ENCODE results near the gene ADARB2.
A peak's percentile ranks its signal among the peaks of the same experiment; 100 is the strongest.

The ADARB2 gene

DNA sequence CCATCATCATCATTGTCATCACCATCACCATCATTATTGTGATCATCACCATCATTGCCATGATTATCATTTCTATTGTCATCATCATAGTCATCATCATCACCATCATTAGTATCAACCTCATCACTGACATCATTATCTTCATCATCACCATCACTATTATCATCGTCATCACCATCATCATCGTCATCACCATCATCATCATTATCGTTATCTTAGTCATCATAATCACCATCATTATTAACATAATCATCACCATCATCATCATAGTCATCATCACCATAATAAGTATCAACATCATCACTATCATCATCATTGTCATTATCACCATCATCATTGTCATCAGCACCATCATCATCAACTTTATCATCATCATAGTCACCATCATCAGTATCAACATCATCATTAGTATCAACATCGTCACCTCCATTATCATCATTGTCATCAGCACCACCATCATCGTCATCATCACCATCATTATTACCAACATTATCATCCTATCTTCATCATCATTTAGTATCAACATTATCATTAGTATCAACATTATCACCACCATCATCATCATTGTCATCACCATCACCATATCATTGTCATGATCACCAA, 241.3 kb downstream of the ADARB2 start:
- H3K27ac ChIP-seq (ENCODE audit: low read depth, low read length): no peak overlapping the region
- no peak overlapping the region for H3K4me2 ChIP-seq (ENCODE audit: low read length)
- no peaks in the 10 kb centered on the region for H3K9me3 ChIP-seq (ENCODE audit: control insufficient read depth, insufficient read depth, low read length)
- no peaks in the 10 kb centered on the region for H3K79me2 ChIP-seq (ENCODE audit: control insufficient read depth, low read length)
- H3K9me2 ChIP-seq (replicated peaks; ENCODE audit: control insufficient read depth, low read length): no peaks in the 10 kb centered on the region
- no peaks in the 10 kb centered on the region for H3K36me3 ChIP-seq (ENCODE audit: control insufficient read depth, low read length)
- H3F3A ChIP-seq (ENCODE audit: control insufficient read depth, insufficient read depth): no peaks in the 10 kb centered on the region
- no peaks in the 10 kb centered on the region for H4K20me1 ChIP-seq (ENCODE audit: control insufficient read depth, insufficient read depth, low read depth, low read length)
- no peak for TF ChIP-seq EZH2phosphoT487 (IDR thresholded peaks at IDR 0.05; ENCODE audit: borderline replicate concordance, low read length)
- TF ChIP-seq, protein P1, sequence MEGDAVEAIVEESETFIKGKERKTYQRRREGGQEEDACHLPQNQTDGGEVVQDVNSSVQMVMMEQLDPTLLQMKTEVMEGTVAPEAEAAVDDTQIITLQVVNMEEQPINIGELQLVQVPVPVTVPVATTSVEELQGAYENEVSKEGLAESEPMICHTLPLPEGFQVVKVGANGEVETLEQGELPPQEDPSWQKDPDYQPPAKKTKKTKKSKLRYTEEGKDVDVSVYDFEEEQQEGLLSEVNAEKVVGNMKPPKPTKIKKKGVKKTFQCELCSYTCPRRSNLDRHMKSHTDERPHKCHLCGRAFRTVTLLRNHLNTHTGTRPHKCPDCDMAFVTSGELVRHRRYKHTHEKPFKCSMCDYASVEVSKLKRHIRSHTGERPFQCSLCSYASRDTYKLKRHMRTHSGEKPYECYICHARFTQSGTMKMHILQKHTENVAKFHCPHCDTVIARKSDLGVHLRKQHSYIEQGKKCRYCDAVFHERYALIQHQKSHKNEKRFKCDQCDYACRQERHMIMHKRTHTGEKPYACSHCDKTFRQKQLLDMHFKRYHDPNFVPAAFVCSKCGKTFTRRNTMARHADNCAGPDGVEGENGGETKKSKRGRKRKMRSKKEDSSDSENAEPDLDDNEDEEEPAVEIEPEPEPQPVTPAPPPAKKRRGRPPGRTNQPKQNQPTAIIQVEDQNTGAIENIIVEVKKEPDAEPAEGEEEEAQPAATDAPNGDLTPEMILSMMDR (IDR thresholded peaks at IDR 0.05; ENCODE audit: low read depth, low read length, poor library complexity, severe bottlenecking): no peak
- peaks cover 31% of the 10 kb centered on the region for H3K4me1 ChIP-seq (ENCODE audit: control insufficient read depth, low read length)
- no peak overlapping the region for H3K4me3 ChIP-seq (ENCODE audit: low read length)
- no peaks in the 10 kb centered on the region for H3K27me3 ChIP-seq (ENCODE audit: control insufficient read depth, low read length)

DNA sequence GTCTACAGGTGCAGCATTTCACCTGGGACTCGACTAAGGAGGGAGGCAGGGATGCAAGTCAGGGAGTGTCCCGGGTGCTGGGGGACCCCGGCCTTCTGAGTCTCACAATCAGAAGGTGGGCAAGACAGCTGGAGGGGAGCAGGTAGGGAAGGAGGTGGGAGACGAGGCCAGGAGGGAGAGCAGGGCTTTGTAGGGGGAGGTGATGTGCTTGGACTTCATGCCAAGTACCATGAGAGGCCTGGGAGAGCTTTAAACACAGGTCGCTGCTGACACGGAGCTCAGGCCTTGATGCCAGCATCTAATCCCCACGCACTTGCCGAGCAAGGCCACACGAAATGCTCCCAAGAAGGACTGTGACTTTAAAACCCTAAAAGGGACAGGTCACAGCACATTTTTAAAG, 244.7 kb downstream of the ADARB2 start:
- Histone ChIP-seq H4K20me1 (ENCODE audit: control insufficient read depth, insufficient read depth, low read depth, low read length) (no peaks in the 10 kb centered on the region), H3K9me3 (ENCODE audit: control insufficient read depth, insufficient read depth, low read length) (no peaks in the 10 kb centered on the region), H3K4me1 (ENCODE audit: control insufficient read depth, low read length) (peaks cover 62% of the 10 kb centered on the region), H3K4me3 (ENCODE audit: low read length) (peak overlapping the region; percentile 39; the same call in 1 of the 2 replicates), H3K79me2 (ENCODE audit: control insufficient read depth, low read length) (no peaks in the 10 kb centered on the region), H3F3A (ENCODE audit: control insufficient read depth, insufficient read depth) (peaks cover 29% of the 10 kb centered on the region), H3K27me3 (ENCODE audit: control insufficient read depth, low read length) (no peaks in the 10 kb centered on the region), H3K27ac (ENCODE audit: low read depth, low read length) (peak overlapping the region; percentile 98), H3K36me3 (ENCODE audit: control insufficient read depth, low read length) (no peaks in the 10 kb centered on the region), H3K9me2 (replicated peaks; ENCODE audit: control insufficient read depth, low read length) (no peaks in the 10 kb centered on the region), H3K4me2 (ENCODE audit: low read length) (peak overlapping the region; percentile 59; the same call in 1 of the 2 replicates)
- TF ChIP-seq, protein P1 (IDR thresholded peaks at IDR 0.05; ENCODE audit: low read depth, low read length, poor library complexity, severe bottlenecking): no peak
- no peak for TF ChIP-seq EZH2phosphoT487 (IDR thresholded peaks at IDR 0.05; ENCODE audit: borderline replicate concordance, low read length)

DNA sequence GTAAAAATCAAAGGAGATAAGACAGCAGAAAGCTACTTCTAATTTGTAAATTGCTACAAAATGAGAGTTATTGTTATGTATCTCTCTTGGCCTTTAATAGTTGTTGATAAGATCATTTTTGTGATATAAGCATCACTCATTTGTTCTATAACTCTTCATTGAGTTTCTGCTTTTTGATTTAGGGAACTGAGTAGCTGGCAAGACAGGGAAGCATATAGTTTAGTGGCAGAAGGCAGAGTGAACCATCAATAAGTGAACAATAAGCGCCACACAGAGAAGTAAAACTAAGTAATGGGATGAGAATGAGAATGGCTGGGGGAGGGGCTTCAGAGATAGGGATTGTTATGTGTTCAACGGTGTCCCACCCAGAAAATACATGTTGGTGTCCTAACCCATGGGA, 245.4 kb downstream of the ADARB2 start:
- Histone ChIP-seq H3K9me3 (ENCODE audit: control insufficient read depth, insufficient read depth, low read length) (no peaks in the 10 kb centered on the region), H3K9me2 (replicated peaks; ENCODE audit: control insufficient read depth, low read length) (no peaks in the 10 kb centered on the region), H3K79me2 (ENCODE audit: control insufficient read depth, low read length) (no peaks in the 10 kb centered on the region), H4K20me1 (ENCODE audit: control insufficient read depth, insufficient read depth, low read depth, low read length) (no peaks in the 10 kb centered on the region), H3K4me3 (ENCODE audit: low read length) (peak overlapping the region; percentile 39), H3K36me3 (ENCODE audit: control insufficient read depth, low read length) (no peaks in the 10 kb centered on the region), H3K4me1 (ENCODE audit: control insufficient read depth, low read length) (peaks cover 69% of the 10 kb centered on the region), H3K4me2 (ENCODE audit: low read length) (peak overlapping the region; percentile 59), H3K27ac (ENCODE audit: low read depth, low read length) (peak overlapping the region; percentile 98), H3K27me3 (ENCODE audit: control insufficient read depth, low read length) (no peaks in the 10 kb centered on the region), H3F3A (ENCODE audit: control insufficient read depth, insufficient read depth) (peaks cover 34% of the 10 kb centered on the region)
- TF ChIP-seq EZH2phosphoT487 (IDR thresholded peaks at IDR 0.05; ENCODE audit: borderline replicate concordance, low read length): no peak
- TF ChIP-seq, protein P1 (IDR thresholded peaks at IDR 0.05; ENCODE audit: low read depth, low read length, poor library complexity, severe bottlenecking): no peak

Measured in DOHH2 (cell line).